GM21360 (cell line): ENCODE data around the gene ROCK2.

Experiments
- ATAC-seq: cut with Tn5 transposase; IDR thresholded peaks from one replicate; pipeline ENCODE4 v1.9.1; 2021; ENCODE audit warnings: mild to moderate bottlenecking, moderate library complexity; ENCODE audit not compliant: unreplicated experiment

ROCK2 gene

GRCh38 chr2:11312770-11313471 lies 31.5 kb downstream of the ROCK2 start:
- ATAC-seq, result no peak

- ATAC-seq, result no peak
Measured at GRCh38 chr2:11311543-11311942, 32.9 kb downstream of the ROCK2 start.

GRCh38 chr2:11310212-11310611 lies 34.2 kb downstream of the ROCK2 start:
- no peak for ATAC-seq

- ATAC-seq, result no peak
Measured at GRCh38 chr2:11309706-11310105, 34.7 kb downstream of the ROCK2 start.

- no peak for ATAC-seq
Measured at GRCh38 chr2:11307764-11308415, 36.5 kb downstream of the ROCK2 start.

GRCh38 chr2:11305958-11306357 lies 38.5 kb downstream of the ROCK2 start:
- no peak for ATAC-seq

- no peak for ATAC-seq
Measured at GRCh38 chr2:11305338-11305737, 39.1 kb downstream of the ROCK2 start.

GRCh38 chr2:11304476-11304875 lies 40.0 kb downstream of the ROCK2 start:
- no peak for ATAC-seq

GRCh38 chr2:11303290-11304013 lies 41.0 kb downstream of the ROCK2 start:
- no peak for ATAC-seq

- no peak for ATAC-seq
Measured at GRCh38 chr2:11299439-11299838, 45.0 kb downstream of the ROCK2 start.

- ATAC-seq, result no peak
Measured at GRCh38 chr2:11298592-11298991, 45.8 kb downstream of the ROCK2 start.

- ATAC-seq, result no peak
Measured at GRCh38 chr2:11296401-11296800, 48.0 kb downstream of the ROCK2 start.

GRCh38 chr2:11292464-11293255 lies 51.8 kb downstream of the ROCK2 start:
- no peak for ATAC-seq

GRCh38 chr2:11290713-11291112 lies 53.7 kb downstream of the ROCK2 start:
- no peak for ATAC-seq

GRCh38 chr2:11290211-11290610 lies 54.2 kb downstream of the ROCK2 start:
- ATAC-seq, result no peak

GRCh38 chr2:11288431-11288830 lies 56.0 kb downstream of the ROCK2 start:
- no peak for ATAC-seq

GRCh38 chr2:11286749-11287148 lies 57.7 kb downstream of the ROCK2 start:
- no peak for ATAC-seq

- ATAC-seq, result no peak
Measured at GRCh38 chr2:11286323-11286722, 58.1 kb downstream of the ROCK2 start.

GRCh38 chr2:11285499-11285898 lies 58.9 kb downstream of the ROCK2 start:
- no peak for ATAC-seq

GRCh38 chr2:11281186-11281585 lies 63.2 kb downstream of the ROCK2 start:
- ATAC-seq, result no peak

- ATAC-seq, result no peak
Measured at GRCh38 chr2:11280713-11281112, 63.7 kb downstream of the ROCK2 start.
